Activated gamma-delta T cell treated with Interleukin-2 at 50 U/mL for 16 hours (primary cell): ENCODE data around the gene PCIF1.
A peak's percentile ranks its signal among the peaks of the same experiment; 100 is the strongest.

Source experiments
- DNase-seq: peaks from one replicate; pipeline ENCODE4 v3.0.0-alpha.2; 2020

The PCIF1 gene

GRCh38 chr20:45904583-45905504, 29.6 kb upstream of the PCIF1 start:
- DNase-seq = no peak

GRCh38 chr20:45905505-45906079, 28.9 kb upstream of the PCIF1 start:
- no peak for DNase-seq

GRCh38 chr20:45907219-45907948, 27.1 kb upstream of the PCIF1 start:
- no peak for DNase-seq

- no peak for DNase-seq
Observed at GRCh38 chr20:45908084-45908483, 26.4 kb upstream of the PCIF1 start.

GRCh38 chr20:45909336-45909808, 25.1 kb upstream of the PCIF1 start:
- DNase-seq = no peak

- DNase-seq = no peak
Observed at GRCh38 chr20:45909817-45910669, 24.4 kb upstream of the PCIF1 start.

GRCh38 chr20:45910670-45911485, 23.6 kb upstream of the PCIF1 start:
- DNase-seq = peak; percentile 88

GRCh38 chr20:45911486-45912343, 22.8 kb upstream of the PCIF1 start, which contains the start of gene PLTP:
PLTP (minus strand) TSS chr20:45912155; CDS start chr20:45911452, 703 bp downstream.
- peak; percentile 31 for DNase-seq

- no peak for DNase-seq
Observed at GRCh38 chr20:45912344-45912682, 22.2 kb upstream of the PCIF1 start.

GRCh38 chr20:45913116-45913515, 21.4 kb upstream of the PCIF1 start:
- no peak for DNase-seq

GRCh38 chr20:45917790-45918141, 16.7 kb upstream of the PCIF1 start:
- DNase-seq = no peak

GRCh38 chr20:45918182-45918737, 16.2 kb upstream of the PCIF1 start:
- no peak for DNase-seq

GRCh38 chr20:45918779-45919537, 15.5 kb upstream of the PCIF1 start:
- DNase-seq = no peak

GRCh38 chr20:45919542-45920399, 14.7 kb upstream of the PCIF1 start:
- no peak for DNase-seq

GRCh38 chr20:45920462-45921336, 13.8 kb upstream of the PCIF1 start:
- DNase-seq = no peak

GRCh38 chr20:45921337-45922189, 12.9 kb upstream of the PCIF1 start:
- no peak for DNase-seq
